Measurements from ENCODE around the gene CCDC187.
"Not testable (repeated sequence)": the region's sequence is repeated elsewhere in the genome, so short reads cannot be mapped to it uniquely, and the experiment has no call there.

The CCDC187 gene

GRCh38 chr9:136246849-136247550 lies 56.9 kb downstream of the CCDC187 start:
- in situ Hi-C loops (cut with MboI; ENCODE audit: low sequenced_read_pairs) = no loop called here

GRCh38 chr9:136245219-136246150 lies 58.4 kb downstream of the CCDC187 start, which contains the start of gene QSOX2:
Gene QSOX2, minus strand, starts transcription at chr9:136245812. Its CDS starts 9 bp downstream, at chr9:136245803.
- in situ Hi-C loops (cut with MboI; ENCODE audit: low sequenced_read_pairs) = no loop called here

- in situ Hi-C loops (cut with MboI; ENCODE audit: low sequenced_read_pairs) = no loop called here
Measured at GRCh38 chr9:136244969-136245218, 59.0 kb downstream of the CCDC187 start.

- in situ Hi-C loops (cut with MboI; ENCODE audit: low sequenced_read_pairs) = no loop called here
Measured at GRCh38 chr9:136244122-136244968, 59.5 kb downstream of the CCDC187 start.

- in situ Hi-C loops (cut with MboI; ENCODE audit: low sequenced_read_pairs) = no loop called here
Measured at GRCh38 chr9:136243631-136244030, 60.3 kb downstream of the CCDC187 start.

- in situ Hi-C loops (cut with MboI; ENCODE audit: low sequenced_read_pairs) = no loop called here
Measured at GRCh38 chr9:136242918-136243525, 60.9 kb downstream of the CCDC187 start.

- in situ Hi-C loops (cut with MboI; ENCODE audit: low sequenced_read_pairs) = no loop called here
Measured at GRCh38 chr9:136242248-136242647, 61.6 kb downstream of the CCDC187 start.

- in situ Hi-C loops (cut with MboI; ENCODE audit: low sequenced_read_pairs) = no loop called here
Measured at GRCh38 chr9:136241542-136241941, 62.4 kb downstream of the CCDC187 start.

GRCh38 chr9:136240941-136241340 lies 63.0 kb downstream of the CCDC187 start:
- in situ Hi-C loops (cut with MboI; ENCODE audit: low sequenced_read_pairs) = no loop called here

GRCh38 chr9:136239983-136240330 lies 63.9 kb downstream of the CCDC187 start:
- in situ Hi-C loops (cut with MboI; ENCODE audit: low sequenced_read_pairs) = no loop called here

GRCh38 chr9:136239135-136239982 lies 64.5 kb downstream of the CCDC187 start:
- in situ Hi-C loops (cut with MboI; ENCODE audit: low sequenced_read_pairs) = no loop called here

- in situ Hi-C loops (cut with MboI; ENCODE audit: low sequenced_read_pairs) = no loop called here
Measured at GRCh38 chr9:136238342-136238732, 65.6 kb downstream of the CCDC187 start.

GRCh38 chr9:136237486-136238341 lies 66.2 kb downstream of the CCDC187 start:
- in situ Hi-C loops (cut with MboI; ENCODE audit: low sequenced_read_pairs) = no loop called here

GRCh38 chr9:136236471-136237410 lies 67.2 kb downstream of the CCDC187 start:
- in situ Hi-C loops (cut with MboI; ENCODE audit: low sequenced_read_pairs) = not testable (repeated sequence)

GRCh38 chr9:136235709-136236455 lies 68.0 kb downstream of the CCDC187 start:
- in situ Hi-C loops (cut with MboI; ENCODE audit: low sequenced_read_pairs) = no loop called here

- in situ Hi-C loops (cut with MboI; ENCODE audit: low sequenced_read_pairs) = no loop called here
Measured at GRCh38 chr9:136235171-136235570, 68.7 kb downstream of the CCDC187 start.

- in situ Hi-C loops (cut with MboI; ENCODE audit: low sequenced_read_pairs) = no loop called here
Measured at GRCh38 chr9:136234597-136234996, 69.3 kb downstream of the CCDC187 start.

All from HL-60/S4 treated with phorbol 12-myristate 13-acetate at 8.2 ng/mL for 4 days and 3 days (cell line).